OCI-LY3 (cell line): ENCODE measurements around the gene NT5C2.

ENCODE experiments used
- CTCF ChIP-seq: fragments of 200-600, 300-600 bp; sonication (generic); IDR thresholded peaks from 2 replicates; pipeline ENCODE4 v1.5.1; 2014; ENCODE audit warnings: antibody characterized with exemption, low read length, low read depth
- EZH2phosphoT487 ChIP-seq: fragments of 200-600 bp; shearing (Covaris generic); IDR thresholded peaks from 2 replicates; pipeline ENCODE4 v1.6.1; 2018; ENCODE audit warnings: antibody characterized with exemption, mixed run types, low read depth

GRCh38 chr10:103202319-103202718, 9.2 kb upstream of the NT5C2 start:
- TF ChIP-seq CTCF (no peak), EZH2phosphoT487 (no peak)
